CD4-positive, alpha-beta T cell treated with Interleukin-2 at 100 ng/mL for 4 hours (primary cell): ENCODE results near the gene GPR137.

ENCODE experiments used
- DNase-seq: peaks from one replicate; pipeline ENCODE4 v3.0.0-alpha.2; 2020; ENCODE audit warnings: low spot score

The GPR137 gene

DNA sequence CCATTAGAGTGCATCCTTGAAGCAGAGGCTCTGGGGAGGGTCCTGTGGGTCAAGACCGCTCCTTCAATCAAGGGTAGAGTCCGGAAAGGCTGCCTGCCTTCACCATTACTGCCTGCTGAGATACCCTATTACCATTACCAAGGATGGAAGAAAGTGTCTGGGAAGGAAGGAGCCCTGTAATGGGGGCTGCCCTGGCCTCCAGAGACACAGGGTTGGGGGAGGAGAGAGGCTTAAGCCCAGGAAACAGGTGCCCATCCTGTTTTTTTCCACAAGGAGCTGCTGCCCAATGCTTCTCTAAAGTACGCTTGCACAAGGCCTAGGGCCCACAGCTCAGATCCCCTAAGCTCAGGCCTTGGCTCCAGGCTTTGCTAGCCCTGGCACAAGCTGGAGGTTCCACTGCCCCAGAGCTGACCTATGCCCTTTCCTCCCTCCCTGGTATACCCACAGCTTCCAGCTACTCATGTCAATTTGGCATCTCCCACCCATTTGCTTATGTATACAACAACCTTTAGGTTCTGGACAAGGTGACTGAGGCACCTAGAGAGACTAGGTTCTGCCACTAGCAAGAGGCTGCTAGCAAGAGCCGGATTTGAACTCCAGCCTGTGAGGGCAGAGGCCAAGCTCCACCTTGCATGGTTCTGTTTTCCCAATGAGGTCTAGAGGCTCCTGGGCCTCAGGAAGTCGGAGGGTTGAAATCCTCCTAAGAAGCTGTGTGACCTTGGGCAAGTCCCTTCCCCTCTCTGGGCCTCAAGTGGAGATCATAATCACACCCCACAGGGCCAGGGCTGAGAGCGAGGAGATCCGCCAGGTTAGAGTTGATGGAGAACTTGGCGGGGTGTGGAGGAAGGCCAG lies 35.9 kb upstream of the GPR137 start:
- DNase-seq: no peak

DNA sequence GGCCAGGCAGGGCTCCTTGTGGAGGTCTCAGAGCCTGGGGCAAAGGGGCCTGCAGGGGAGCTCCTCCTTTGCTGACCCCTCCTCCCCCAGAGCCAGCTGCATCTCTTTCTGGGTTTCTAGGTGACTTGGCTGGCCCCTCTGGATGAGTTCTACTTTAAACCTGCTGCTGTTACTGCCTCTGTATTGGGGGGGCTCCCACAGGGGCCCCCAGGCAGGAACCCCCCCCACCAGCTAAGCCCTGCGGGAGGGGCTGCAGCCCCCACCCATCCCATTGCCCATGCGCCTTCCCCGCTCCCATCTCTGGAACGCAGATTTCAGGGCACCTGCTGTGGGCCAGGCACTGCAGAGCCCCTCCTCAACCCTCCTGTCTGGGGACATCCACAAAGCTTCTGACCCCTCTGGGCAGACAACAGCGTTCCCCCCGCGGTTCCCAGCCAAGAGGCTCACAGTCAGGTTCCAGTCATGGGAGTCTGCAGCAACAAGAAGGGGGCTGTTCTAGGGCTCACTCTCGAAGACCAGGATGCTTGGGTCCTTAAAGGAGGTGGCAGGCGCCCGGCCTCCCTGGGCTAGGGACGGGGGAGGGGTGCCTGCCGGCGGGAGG lies 35.1 kb upstream of the GPR137 start:
- no peak for DNase-seq

DNA sequence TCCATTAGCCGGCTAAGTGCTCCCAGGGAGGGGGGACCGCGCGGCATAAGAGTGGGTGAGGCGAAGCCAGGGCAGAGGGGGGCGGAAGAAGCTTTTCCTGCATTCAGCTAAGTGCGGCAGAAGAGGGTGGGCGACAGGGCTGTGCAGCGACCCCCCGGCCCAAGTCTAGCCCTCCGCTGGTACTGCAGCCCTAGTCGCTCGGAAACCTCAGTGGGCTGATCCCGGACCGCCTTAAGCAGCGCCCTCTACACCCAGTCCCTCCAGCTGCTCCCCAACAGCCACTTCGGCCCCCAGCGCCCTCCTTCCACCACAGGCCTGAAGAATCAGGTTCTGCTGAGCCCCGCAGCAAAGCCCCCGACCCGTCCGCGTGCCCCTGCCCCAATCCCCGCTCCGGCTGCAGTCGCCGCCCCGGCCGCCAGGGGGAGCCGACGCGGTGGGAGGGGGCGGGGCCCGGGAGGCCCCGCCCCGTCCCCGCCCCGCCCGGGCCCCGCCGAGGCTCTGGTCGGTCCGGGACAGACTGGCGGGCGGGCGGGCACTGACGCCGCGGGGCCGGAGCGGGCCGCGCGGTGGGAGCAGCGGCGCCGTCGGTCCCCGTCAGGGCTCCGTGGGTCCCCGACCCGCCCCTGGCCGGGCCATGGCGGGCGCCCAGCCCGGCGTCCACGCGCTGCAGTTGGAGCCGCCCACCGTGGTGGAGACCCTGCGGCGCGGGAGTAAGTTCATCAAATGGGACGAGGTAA lies 34.5 kb upstream of the GPR137 start, which contains the start of gene PLCB3:
Gene PLCB3, plus strand, starts transcription at position 515 of the 737 bp plus-strand sequence. Its CDS starts 120 bp downstream, at position 635.
- peak; percentile 60 for DNase-seq

DNA sequence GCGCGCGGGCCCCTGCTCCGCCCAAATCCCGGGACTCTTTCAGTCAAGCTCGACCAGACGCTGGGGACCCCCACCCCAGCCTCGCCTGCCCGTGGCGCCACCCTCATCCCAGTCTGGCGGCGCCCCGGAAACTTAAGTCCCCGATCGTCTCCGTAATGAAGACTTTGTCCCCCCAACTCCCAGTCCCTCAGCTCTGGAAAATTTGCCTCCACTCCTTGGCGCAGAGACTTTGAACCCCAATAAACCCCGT lies 34.0 kb upstream of the GPR137 start:
- DNase-seq: no peak

DNA sequence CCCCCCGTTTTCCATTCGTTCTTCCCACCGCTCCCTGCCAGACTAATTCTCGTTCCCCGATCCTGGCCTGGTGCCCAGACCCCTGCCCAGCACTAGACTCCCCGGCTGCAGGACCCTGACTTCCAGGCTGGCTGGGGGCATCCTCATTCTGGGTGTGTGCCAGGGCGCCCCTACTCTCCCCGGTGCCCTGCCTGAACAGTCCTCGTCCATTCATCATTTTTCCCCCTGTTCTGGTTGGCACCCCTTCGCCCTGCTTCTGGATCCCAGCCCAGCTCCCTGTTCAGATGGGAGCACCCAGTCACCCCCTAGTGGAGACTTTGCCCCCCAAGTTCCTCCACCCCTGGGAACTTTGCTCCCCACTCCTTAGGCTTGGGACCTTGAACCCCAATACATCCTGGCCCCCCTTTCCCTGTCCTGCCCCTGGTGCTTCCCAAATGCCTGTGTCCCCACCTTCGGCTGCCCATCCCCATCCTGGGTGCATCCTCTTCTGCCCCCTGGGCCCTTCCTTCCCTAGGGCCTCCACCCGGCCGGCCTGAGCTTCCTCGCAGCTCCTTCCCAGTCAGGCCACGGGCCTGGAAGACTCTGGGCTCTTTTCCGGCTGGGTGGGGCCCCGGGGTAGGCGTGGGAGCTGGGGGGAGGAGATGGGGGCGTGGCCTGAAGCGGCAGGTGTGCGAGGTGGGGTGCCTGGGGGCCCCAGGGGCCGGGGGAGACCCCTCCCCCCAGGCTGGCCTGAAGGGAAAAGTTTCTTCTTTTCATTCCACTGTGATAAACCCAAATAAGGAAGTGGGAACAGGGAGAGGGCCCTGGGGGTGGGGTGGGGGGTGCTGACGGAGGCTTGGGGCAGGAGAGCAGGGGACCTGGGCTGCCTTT lies 33.4 kb upstream of the GPR137 start:
- DNase-seq: no peak

DNA sequence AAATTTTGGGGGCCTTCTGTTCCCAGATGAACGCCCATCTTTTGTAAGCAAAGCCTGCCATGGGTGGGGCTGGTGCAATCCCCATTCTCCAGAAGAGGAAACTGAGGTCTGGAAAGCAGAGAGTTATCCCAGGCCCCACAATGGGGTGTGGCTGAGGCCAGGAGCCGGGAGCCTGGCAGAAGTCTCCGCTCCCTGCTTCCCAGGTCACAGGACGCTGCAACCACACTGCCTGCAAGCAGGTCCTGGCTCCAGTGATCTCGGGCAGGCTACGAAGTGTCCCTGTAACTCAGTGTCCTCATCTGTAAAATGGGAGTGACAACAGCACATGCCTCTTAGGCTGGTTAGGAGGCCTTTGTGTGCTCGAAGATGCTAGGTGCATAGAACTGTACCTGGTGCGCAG lies 32.6 kb upstream of the GPR137 start:
- no peak for DNase-seq

DNA sequence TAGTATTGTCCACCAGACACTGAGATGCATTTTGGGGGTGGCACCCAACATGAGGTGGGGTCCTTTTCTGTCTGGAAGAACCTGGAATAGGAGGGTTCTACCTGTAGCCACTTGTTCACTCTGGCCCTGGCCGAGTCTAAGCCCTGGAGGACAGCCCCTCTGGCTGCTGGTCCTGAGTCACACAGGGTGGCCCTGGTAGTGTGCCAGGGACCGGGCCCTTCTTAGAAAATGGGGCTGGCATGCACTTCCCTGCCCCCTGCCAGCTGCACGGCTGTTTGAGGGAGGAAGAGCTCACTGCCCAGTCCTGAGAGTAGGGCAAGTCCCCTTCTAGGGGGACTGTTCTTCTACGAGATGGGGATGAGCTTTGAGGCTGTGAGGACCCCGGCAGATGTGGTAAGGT lies 32.2 kb upstream of the GPR137 start:
- no peak for DNase-seq

DNA sequence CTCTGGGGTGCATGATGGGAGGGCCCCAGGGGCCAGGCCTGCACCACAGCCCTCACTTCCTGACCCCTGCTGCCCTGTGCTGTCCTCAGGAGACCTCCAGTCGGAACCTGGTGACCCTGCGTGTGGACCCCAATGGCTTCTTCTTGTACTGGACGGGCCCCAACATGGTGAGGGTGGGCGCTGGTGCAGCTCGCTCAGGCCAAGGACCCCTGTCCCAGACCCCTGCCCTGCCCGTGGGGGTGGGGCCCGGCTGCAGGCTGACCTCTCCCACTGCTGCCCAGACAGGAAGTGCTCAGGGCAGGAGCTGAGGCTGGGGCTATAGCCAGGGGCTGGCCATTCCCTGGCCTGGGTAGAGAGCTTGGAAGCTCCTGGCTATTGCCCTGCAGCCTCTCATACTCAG lies 31.3 kb upstream of the GPR137 start:
- no peak for DNase-seq

DNA sequence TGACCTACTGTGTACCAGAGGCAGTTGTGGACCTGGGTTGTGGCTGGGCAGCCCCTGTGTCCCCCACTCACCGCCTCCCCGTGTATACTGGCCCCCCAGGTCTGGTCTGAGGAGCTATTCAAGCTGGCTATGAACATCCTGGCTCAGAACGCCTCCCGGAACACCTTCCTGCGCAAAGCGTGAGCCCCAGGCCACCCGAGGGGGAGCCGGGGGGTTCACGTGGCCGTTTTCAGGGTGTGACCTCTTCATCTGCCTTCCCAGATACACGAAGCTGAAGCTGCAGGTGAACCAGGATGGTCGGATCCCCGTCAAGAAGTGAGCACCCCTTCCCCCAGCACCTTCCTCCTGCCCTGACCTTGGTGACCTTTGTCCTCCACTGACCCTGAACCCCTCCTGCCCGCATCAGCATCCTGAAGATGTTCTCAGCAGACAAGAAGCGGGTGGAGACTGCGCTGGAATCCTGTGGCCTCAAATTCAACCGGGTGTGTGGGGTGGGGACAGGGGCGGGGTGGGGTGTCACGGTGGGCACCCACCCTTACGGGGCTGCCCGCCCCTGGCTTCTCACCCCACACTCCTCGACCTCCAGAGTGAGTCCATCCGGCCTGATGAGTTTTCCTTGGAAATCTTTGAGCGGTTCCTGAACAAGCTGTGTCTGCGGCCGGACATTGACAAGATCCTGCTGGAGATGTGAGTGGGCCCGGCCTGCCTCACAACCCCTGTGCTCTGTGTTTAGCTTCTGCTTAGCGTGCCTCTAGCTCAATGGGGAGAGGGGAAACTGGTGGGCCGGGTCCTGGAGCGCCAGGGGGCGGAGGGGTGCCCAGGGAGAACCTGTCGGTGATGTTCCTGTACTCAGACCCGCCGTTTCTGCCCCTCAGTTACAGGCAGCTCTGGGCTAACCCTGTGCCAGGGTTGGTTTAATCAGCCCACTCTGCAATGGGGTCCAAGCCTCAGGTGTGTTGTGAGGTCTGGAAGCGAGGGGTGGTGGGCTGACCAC lies 30.2 kb upstream of the GPR137 start:
- no peak for DNase-seq

DNA sequence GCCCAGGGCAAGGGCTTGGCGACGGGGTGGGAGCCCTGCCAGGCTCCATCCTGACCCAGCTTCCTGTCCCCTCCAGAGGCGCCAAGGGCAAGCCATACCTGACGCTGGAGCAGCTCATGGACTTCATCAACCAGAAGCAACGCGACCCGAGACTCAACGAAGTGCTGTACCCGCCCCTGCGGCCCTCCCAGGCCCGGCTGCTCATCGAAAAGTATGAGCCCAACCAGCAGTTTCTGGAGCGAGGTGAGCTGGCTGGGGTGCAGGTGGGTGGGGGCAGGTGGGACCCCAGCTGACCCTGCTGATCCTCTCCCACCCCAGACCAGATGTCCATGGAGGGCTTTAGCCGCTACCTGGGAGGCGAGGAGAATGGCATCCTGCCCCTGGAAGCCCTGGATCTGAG lies 29.3 kb upstream of the GPR137 start:
- no peak for DNase-seq

DNA sequence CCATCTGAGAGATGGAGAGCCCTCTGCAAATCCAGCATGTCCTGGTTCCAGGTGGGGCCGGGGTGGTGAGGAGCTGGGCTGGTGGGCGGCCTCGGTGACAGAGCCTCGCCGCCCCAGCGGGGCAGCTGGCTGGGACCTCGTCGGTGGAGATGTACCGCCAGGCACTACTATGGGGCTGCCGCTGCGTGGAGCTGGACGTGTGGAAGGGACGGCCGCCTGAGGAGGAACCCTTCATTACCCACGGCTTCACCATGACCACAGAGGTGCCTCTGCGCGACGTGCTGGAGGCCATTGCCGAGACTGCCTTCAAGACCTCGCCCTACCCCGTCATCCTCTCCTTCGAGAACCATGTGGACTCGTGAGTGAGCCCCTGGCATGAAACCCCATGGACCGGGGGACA lies 27.3 kb upstream of the GPR137 start:
- DNase-seq: no peak

DNA sequence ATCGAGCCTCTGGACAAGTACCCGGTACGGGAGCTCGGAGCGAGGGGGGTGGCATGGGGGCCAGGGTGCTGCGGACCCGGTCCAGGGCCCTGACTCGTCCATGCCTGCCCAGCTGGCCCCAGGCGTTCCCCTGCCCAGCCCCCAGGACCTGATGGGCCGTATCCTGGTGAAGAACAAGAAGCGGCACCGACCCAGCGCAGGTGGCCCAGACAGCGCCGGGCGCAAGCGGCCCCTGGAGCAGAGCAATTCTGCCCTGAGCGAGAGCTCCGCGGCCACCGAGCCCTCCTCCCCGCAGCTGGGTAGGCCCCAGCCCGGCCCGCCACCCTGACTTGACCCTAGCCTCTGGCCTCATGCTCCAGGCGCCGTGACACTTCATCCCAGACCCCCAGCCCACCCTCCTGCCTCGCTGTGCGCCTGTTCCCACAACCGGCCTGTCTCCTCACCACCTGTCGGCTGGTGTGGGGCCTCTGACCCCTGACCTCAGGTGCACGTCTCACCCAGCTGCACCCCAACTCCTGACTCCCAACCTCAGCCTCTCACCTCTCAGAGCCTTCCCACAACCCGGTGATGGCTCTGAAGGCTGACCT lies 26.6 kb upstream of the GPR137 start:
- DNase-seq: no peak

DNA sequence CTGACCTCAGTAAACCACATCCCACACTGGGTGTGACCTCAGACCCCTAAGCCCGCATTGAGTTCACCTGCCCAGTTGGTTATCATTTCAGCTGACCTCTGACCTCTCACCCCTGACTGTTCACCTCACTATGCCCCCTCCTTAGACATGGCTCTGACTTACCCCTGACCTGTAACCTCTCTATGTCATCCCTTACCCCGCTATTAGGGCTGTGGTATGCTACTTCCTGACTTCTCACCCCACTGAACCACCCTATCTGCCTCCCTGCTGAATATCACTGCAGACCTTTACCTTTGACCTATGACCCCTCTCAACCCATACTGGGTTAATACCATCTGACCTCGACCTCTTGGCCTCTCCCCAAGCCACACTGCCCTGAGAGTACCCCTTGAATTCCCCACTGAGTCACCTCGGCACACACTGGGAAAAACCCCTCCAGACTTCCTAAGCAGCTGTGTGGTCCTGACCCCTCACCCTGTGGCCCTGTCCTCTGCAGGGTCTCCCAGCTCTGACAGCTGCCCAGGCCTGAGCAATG lies 26.0 kb upstream of the GPR137 start:
- no peak for DNase-seq

DNA sequence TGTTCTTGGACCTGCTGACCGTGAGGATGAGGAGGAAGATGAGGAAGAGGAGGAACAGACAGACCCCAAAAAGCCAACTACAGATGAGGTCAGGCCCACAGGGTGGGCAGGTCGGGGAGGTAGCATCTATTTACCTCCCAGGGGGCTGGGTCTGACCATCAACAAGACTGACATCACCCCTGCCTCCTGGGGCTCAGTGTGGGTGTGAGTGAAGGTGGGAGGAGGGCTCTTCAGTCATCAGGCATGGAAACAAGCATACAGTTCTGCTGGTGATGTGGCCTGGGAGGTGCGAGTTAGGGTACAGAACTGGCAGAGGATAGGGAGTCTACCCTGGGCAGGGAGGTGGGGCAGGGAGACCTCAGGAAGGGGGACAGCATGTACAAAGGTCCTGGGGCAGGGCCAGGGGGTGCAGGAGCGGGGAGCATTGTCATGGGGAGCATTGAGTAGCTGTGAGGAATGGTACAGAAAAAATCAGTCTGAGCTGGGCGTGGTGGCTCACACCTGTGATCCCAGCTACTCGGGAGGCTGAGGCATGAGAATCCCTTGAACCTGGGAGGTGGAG lies 25.4 kb upstream of the GPR137 start:
- DNase-seq: no peak

DNA sequence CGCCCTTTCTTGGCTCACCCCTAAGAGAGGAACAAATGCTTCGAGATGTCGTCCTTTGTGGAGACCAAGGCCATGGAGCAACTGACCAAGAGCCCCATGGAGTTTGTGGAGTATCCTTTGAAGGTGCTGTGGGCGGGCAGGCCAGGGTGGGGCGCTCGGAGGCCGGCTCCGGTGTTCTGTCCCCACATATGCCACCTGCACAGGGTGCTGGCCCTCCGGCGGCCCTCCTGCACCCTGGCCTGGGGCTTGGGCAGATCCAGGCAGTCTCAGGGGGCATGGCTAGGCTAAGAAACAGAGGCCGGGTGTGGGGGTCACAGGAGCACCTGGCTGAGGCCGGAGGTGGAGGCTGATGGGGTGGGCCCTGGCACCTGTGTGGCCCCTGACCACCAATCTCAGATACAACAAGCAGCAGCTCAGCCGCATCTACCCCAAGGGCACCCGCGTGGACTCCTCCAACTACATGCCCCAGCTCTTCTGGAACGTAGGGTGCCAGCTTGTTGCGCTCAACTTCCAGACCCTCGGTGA lies 24.0 kb upstream of the GPR137 start:
- no peak for DNase-seq

DNA sequence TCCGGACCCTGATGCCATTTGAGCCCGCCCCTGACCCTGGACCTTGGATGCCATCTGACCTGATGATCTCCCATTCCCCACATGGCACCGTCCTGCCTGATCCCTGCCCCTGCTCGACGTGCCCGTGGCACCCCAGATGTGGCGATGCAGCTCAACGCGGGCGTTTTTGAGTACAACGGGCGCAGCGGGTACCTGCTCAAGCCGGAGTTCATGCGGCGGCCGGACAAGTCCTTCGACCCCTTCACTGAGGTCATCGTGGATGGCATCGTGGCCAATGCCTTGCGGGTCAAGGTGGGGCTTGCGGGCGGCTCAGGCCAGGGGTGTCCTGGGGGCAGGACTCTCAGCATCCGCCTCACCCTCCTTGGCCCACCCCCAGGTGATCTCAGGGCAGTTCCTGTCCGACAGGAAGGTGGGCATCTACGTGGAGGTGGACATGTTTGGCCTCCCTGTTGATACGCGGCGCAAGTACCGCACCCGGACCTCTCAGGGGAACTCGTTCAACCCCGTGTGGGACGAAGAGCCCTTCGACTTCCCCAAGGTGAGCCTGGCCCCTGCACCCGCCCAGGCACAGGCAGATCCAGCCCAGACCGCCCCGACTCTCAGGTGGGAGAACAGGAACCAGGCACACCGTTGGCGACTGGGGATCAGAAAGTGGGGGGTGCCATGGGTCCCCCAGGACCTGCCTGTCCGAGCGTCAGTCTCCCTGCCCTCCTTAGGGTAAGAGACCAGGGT lies 23.2 kb upstream of the GPR137 start:
- no peak for DNase-seq

DNA sequence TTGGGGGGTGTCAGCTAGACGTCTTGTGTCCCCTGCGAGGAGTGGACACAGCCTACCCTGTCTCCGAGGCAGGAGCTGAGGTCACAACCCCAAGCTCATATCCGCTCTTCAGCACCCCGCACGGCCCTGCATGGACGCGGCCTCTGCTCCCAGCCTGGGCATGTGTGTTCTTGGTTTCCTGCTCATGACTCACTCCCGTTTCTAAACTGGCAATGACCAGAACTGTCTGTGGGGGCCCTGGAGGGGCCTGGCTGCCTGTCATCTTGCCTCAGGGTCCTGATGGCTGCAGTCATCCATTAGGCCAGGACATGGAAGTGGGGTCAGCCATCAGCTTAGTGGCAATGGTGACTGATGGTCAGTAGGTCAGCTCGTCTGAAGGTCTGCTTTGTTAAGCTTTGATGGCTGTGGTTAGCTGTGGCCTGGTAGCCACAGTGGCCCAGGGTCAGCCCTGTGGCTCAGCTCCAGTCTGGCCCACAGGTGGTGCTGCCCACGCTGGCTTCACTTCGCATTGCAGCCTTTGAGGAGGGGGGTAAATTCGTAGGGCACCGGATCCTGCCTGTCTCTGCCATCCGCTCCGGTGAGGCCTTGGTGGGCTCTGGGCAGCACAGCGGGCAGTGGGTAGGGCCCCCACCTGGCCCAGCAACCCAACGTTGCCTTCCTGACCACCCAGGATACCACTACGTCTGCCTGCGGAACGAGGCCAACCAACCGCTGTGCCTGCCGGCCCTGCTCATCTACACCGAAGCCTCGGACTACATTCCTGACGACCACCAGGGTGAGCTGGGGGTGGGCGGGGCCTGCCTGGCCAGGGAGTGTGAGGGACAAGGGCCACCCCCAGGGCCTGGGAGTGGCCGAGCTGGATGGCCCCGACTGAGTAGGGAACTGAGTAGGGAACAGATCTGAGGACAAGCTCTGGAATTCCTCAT lies 22.4 kb upstream of the GPR137 start:
- DNase-seq: no peak

DNA sequence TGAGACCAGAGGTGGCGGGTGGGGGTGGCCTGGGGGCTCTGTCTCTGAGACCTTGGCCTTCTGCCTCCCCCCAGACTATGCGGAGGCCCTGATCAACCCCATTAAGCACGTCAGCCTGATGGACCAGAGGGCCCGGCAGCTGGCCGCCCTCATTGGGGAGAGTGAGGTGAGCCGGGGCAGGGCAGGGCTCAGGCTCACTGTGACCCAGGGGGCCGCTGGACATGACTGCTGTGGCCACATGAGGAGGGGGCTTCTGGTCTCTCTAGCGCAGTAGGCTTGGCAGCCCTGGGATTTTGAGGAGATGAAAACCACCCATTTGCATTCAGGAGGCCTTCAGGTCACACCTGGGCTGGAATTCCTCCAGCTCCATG lies 21.7 kb upstream of the GPR137 start:
- no peak for DNase-seq
